ENCODE measurements around the gene PLG.
"Not testable (repeated sequence)": the region's sequence is repeated elsewhere in the genome, so short reads cannot be mapped to it uniquely, and the experiment has no call there.

Gene PLG

DNA sequence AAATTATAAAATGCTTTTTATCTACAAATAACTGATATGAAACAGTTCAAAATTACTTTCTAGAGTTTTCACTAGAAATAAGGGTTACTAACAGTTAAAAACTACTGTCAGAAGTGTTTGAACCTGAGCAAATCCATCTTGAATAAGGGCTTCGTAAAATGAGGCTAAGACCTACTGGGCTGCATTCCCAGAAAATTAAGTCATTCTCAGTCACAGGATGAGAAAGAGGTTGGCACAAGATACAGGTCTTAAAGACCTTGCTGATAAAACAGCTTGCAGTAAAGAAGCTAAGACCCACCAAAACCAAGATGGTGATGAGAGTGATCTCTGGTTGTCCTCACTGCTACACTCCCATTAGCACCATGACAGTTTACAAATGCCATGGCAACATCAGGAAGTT is 93.7 kb downstream of the PLG start:
- TF ChIP-seq, protein P1, sequence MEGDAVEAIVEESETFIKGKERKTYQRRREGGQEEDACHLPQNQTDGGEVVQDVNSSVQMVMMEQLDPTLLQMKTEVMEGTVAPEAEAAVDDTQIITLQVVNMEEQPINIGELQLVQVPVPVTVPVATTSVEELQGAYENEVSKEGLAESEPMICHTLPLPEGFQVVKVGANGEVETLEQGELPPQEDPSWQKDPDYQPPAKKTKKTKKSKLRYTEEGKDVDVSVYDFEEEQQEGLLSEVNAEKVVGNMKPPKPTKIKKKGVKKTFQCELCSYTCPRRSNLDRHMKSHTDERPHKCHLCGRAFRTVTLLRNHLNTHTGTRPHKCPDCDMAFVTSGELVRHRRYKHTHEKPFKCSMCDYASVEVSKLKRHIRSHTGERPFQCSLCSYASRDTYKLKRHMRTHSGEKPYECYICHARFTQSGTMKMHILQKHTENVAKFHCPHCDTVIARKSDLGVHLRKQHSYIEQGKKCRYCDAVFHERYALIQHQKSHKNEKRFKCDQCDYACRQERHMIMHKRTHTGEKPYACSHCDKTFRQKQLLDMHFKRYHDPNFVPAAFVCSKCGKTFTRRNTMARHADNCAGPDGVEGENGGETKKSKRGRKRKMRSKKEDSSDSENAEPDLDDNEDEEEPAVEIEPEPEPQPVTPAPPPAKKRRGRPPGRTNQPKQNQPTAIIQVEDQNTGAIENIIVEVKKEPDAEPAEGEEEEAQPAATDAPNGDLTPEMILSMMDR (conservative IDR thresholded peaks at IDR 0.05) = no peak
- no peak overlapping the region for H3K27ac ChIP-seq

DNA sequence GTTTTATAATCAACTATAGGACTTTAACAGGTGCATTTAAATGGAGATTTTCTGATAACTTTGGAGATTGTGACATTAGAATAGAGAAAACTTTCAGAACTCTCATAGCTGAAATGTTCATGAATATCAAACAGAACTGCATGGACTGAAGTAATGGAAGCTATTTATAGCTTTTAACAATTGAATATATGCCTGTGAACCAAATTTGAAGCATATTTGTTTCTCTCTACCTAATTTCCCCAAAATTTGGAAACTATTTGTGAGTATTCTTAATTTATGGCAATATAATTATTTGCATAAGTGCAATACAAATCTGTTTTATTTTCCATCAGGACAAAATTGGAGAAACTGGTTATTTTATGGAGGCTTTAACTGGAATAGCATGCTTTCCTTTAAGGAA is 96.6 kb downstream of the PLG start:
- TF ChIP-seq, protein P1 (conservative IDR thresholded peaks at IDR 0.05) = no peak
- no peak overlapping the region for H3K27ac ChIP-seq

DNA sequence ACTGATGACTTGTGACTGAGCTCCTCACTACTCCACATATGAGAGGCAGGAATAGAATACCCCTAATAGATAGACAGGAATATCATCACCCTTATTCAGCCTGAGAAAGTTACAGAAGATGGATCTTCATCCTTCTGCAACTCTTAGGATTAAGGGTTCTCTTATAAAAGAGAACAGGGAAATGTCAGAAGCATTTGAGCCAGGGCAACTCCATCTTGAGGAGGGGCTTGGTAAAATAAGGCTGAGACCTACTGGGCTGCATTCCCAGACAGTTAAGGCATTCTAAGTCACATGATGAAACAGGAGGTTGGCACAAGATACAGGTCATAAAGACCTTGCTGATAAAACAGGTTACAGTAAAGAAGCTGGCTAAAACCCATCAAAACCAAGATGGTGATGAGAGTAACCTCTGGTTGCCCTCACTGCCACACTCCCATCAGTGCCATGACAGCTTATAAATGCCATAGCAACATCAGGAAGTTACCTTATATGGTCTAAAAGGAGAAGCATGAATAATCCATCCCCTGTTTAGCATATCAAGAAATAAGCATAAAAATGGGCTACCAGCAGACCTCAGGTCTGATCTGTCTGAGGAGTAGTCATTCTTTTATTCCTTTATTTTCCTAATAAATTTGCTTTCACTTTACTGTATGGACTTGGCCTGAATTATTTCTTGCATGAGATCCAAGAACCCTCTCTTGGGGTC is 97.9 kb downstream of the PLG start:
- TF ChIP-seq, protein P1 (conservative IDR thresholded peaks at IDR 0.05) = no peak
- no peak overlapping the region for H3K27ac ChIP-seq

DNA sequence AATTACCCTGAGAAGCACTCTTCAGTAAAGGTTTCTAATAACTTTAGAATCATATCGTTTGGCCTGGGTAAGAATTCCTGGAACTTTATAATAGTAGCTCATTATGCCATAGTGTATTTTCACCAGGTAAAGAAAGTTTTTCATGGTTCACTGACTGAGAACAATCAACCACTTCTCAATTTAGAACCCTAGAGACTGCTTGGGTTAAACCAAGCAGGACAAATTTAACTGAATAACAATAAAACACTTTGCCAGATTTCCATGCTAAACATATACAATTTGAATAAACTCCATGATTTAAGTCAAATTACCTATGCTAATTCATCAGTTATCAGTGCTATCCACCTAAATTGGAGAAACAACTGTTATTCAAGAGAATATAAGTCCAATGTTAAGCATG is 99.4 kb downstream of the PLG start:
- TF ChIP-seq, protein P1 (conservative IDR thresholded peaks at IDR 0.05) = no peak
- no peak overlapping the region for H3K27ac ChIP-seq

DNA sequence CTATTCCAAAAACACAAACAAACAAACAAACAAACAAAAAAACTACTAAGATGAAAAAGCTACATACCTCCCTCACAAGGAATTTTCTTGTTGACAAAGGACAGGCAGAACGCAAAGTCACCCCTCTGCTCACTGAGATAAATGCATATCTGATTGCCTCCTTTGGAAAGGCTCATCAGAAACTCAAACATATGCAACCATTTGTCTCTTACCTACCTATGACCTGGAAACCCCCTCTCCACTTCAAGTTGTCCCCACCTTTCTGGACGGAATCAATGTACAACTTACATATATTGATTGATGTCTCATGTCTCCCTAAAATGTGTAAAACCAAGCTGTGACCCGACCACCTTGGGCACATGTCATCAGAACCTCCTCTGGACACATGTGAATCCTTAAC is 100.0 kb downstream of the PLG start:
- not testable (repeated sequence) for H3K27ac ChIP-seq
